Keratinocyte (primary cell): ENCODE results near the gene DCAF11. TPM values are rescaled to one million over a fixed set of nuclear protein-coding genes. Genes with fewer than 3 reads are reported as not detected.

ENCODE experiments used
- DNase-seq: peaks from one replicate; pipeline ENCODE4 v3.0.0-alpha.2; 2011; ENCODE audit warnings: low read depth, missing footprints, low spot score
- FAIRE-seq: peaks from 2 replicates; lab custom pipeline; 2011; peaks lifted over from hg19 to GRCh38; lab: Jason Lieb, UNC
- H2AFZ ChIP-seq: 2 replicates; pipeline ENCODE4 v1.6.0; 2012; ENCODE audit warnings: low read length, control low read depth, inconsistent platforms; ENCODE audit not compliant: control insufficient read depth
- H3K27ac ChIP-seq: 2 replicates; pipeline ENCODE4 v1.5.1; 2011; ENCODE audit warnings: low read length; ENCODE audit not compliant: control insufficient read depth, insufficient read depth
- H3K27me3 ChIP-seq: 3 replicates; pipeline ENCODE4 v1.6.0; 2011; ENCODE audit warnings: low read length; ENCODE audit not compliant: control insufficient read depth, insufficient read depth; ENCODE audit errors: extremely low read depth
- H3K36me3 ChIP-seq, 2 experiments: 2 replicates in 1 of 2; 3 replicates in 1 of 2; pipeline ENCODE4 v1.5.1; 2011; ENCODE audit warnings: low read length in 2 of 2, mild to moderate bottlenecking in 1 of 2; ENCODE audit not compliant: control insufficient read depth in 2 of 2, insufficient read depth in 2 of 2; ENCODE audit errors: extremely low read depth in 1 of 2
- H3K4me1 ChIP-seq: 3 replicates; pipeline ENCODE4 v1.5.1; 2011; ENCODE audit warnings: low read length; ENCODE audit not compliant: control insufficient read depth, insufficient read depth; ENCODE audit errors: extremely low read depth
- H3K4me2 ChIP-seq: 3 replicates; pipeline ENCODE4 v1.6.0; 2011; ENCODE audit warnings: low read depth, low read length; ENCODE audit not compliant: control insufficient read depth, insufficient read depth; ENCODE audit errors: extremely low read depth
- H3K4me3 ChIP-seq, 3 experiments: fragments of 200-600 bp in 1 of 3; sonication (generic) in 1 of 3; 2 replicates in 2 of 3; 3 replicates in 1 of 3; pipeline ENCODE4 v1.5.1; 2011 to 2016; ENCODE audit warnings: low read length in 3 of 3, mild to moderate bottlenecking in 3 of 3, control low read depth in 2 of 3, inconsistent platforms in 1 of 3, low read depth in 1 of 3, mixed read lengths in 1 of 3, mixed run types in 1 of 3, moderate library complexity in 1 of 3; ENCODE audit not compliant: control insufficient read depth in 2 of 3, insufficient read depth in 2 of 3; ENCODE audit errors: extremely low read depth in 1 of 3
- H3K79me2 ChIP-seq: 2 replicates; pipeline ENCODE4 v1.6.0; 2012; ENCODE audit warnings: low read length; ENCODE audit not compliant: control insufficient read depth, insufficient read depth
- H3K9ac ChIP-seq: 3 replicates; pipeline ENCODE4 v1.6.0; 2011; ENCODE audit warnings: low read length; ENCODE audit not compliant: control insufficient read depth, insufficient read depth; ENCODE audit errors: extremely low read depth
- H3K9me1 ChIP-seq: 3 replicates; pipeline ENCODE4 v1.6.0; 2011; ENCODE audit warnings: low read length; ENCODE audit not compliant: control insufficient read depth, insufficient read depth; ENCODE audit errors: extremely low read depth
- H3K9me3 ChIP-seq: 2 replicates; pipeline ENCODE4 v1.5.1; 2012; ENCODE audit warnings: low read depth, low read length; ENCODE audit not compliant: control insufficient read depth
- H4K20me1 ChIP-seq: 3 replicates; pipeline ENCODE4 v1.6.0; 2011; ENCODE audit warnings: low read length; ENCODE audit not compliant: control insufficient read depth, insufficient read depth; ENCODE audit errors: extremely low read depth
- CTCF ChIP-seq, 3 experiments: IDR thresholded peaks in 1 of 3; conservative IDR thresholded peaks in 1 of 3; optimal IDR thresholded peaks in 1 of 3; 2 replicates in 2 of 3; 3 replicates in 1 of 3; pipeline versions ENCODE3 to v1.5.1; 2011; ENCODE audit warnings: low read length in 3 of 3, mild to moderate bottlenecking in 3 of 3, moderate library complexity in 2 of 3, control low read depth in 1 of 3, inconsistent platforms in 1 of 3; ENCODE audit not compliant: insufficient read depth in 2 of 3; ENCODE audit errors: extremely low read depth in 1 of 3
- EZH2 ChIP-seq: IDR thresholded peaks from one replicate; pipeline ENCODE4 v1.6.1; 2012; ENCODE audit warnings: inconsistent platforms, mild to moderate bottlenecking, low read length, moderate library complexity
- dilution Hi-C: fragments of 300-500 bp; cut with MboI; formaldehyde crosslinking; loops from one replicate; pipeline ENCODE4 v1.7.0; 2020; ENCODE audit warnings: low sequenced_read_pairs; ENCODE audit not compliant: extremely low pct_ligation_motif_present
- polyA plus RNA-seq, 5 experiments: library from polyadenylated mRNA; depleted of rRNA in 3 of 5; stranded (reverse) in 3 of 5; stranded (forward) in 1 of 5; unstranded in 1 of 5; fragments of >200 nt; gene quantifications; 1 replicate in 1 of 5; 2 replicates in 3 of 5; 3 replicates in 1 of 5; pipeline versions ENCODE4 v1.2.1 to v1.2.3, GENCODE V29; 2011 to 2012; ENCODE audit warnings: missing spikeins in 2 of 5, low read depth in 1 of 5, low replicate concordance in 1 of 5

Gene DCAF11
- polyA plus RNA-seq, 1 donor (not counting 4 experiments of a cell fraction or from before 2014, with no cell fraction given) = 25.9 TPM

DNA sequence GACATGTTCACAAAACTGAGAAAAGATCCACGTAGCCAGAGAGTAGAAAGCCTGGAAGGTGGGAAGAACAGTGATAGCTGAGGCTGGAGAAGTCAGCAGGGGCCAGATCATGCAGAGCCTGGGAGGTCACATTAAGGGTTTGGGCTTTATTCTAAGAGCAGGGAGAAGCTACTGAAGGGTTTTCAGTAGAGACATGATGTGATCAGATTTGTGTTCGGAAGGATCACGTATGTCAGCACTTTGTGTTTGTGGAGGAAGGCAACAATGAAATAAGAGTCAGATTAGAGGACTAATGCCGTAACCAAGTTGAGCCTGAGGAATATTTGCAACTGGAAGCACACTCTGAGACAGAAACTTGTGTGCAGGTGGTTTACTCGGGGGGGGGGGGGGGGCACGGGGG lies 24.7 kb upstream of the DCAF11 start:
- no peak for FAIRE-seq
- dilution Hi-C loops = no loop called here

DNA sequence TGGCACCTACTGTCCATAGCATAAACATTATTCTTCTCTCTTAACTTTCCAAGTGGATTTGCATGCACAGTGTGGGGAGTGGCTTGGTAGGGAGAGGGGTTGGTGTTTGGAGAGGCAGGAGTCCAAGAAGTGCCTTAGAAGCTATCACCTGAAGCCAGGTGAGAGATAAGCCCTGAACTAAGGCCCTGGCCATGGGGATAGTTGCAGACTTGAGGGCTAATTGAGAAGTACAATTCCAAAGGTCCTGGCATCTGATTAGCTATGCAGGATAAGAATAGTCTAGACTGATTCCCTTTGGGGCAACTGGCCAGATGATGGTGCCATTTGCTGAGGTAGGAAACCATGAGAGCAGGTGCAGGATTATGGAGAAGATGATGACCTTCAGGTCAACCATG lies 22.5 kb upstream of the DCAF11 start:
- Histone ChIP-seq H3K4me2 (no peak overlapping the region), H3K79me2 (peaks cover 2% of the 10 kb centered on the region), H3K27ac (no peak overlapping the region), H3K9ac (no peak overlapping the region), H3K4me1 (peaks cover 17% of the 10 kb centered on the region), H3K9me3 (no peaks in the 10 kb centered on the region), H3K27me3 (no peaks in the 10 kb centered on the region), H3K36me3 (peaks cover 0 to 9% of the 10 kb centered on the region in 2 experiments), H3K4me3 (no peak overlapping the region), H4K20me1 (no peaks in the 10 kb centered on the region), H3K9me1 (no peaks in the 10 kb centered on the region), H2AFZ (no peak overlapping the region)
- DNase-seq (no peak), FAIRE-seq (no peak)
- dilution Hi-C loops = no loop called here
- TF ChIP-seq EZH2 (no peak), CTCF (optimal IDR thresholded peaks at IDR 0.05 in 1 of 3, IDR thresholded peaks at IDR 0.05 in 1 of 3, conservative IDR thresholded peaks at IDR 0.05 in 1 of 3; ENCODE audit: extremely low read depth in 1 of 3, insufficient read depth in 2 of 3, low read length in 3 of 3) (no peak)

More for the DNA sequence above, 24.7 kb upstream of the DCAF11 start:
- no peak for TF ChIP-seq EZH2
- no peak for TF ChIP-seq CTCF (optimal IDR thresholded peaks at IDR 0.05 in 1 of 3, IDR thresholded peaks at IDR 0.05 in 1 of 3, conservative IDR thresholded peaks at IDR 0.05 in 1 of 3; ENCODE audit: extremely low read depth in 1 of 3, insufficient read depth in 2 of 3, low read length in 3 of 3)
- DNase-seq = no peak
- H3K27ac ChIP-seq = no peak overlapping the region
- H3K9me3 ChIP-seq = no peaks in the 10 kb centered on the region
- no peaks in the 10 kb centered on the region for H3K9me1 ChIP-seq
- peaks cover 9% of the 10 kb centered on the region for H3K4me1 ChIP-seq
- H3K27me3 ChIP-seq = no peaks in the 10 kb centered on the region
- no peak overlapping the region for H3K9ac ChIP-seq
- H4K20me1 ChIP-seq = no peaks in the 10 kb centered on the region
- H3K4me2 ChIP-seq = no peak overlapping the region
- H2AFZ ChIP-seq = no peak overlapping the region
- H3K79me2 ChIP-seq = no peaks in the 10 kb centered on the region
- no peak overlapping the region for H3K4me3 ChIP-seq
- no peaks in the 10 kb centered on the region for H3K36me3 ChIP-seq
